HepG2 (cell line): ENCODE results near the gene PIK3R5. TPM values are rescaled to one million over a fixed set of nuclear protein-coding genes. Genes with fewer than 3 reads are reported as not detected.

ENCODE experiments used
- ATAC-seq: fragments of 200-7000 bp; cut with Tn5 transposase; 3 replicates; pipeline ENCODE4 v1.9.1; 2020; ENCODE audit warnings: mild to moderate bottlenecking, moderate library complexity
- BruUV-seq: library from RNA; stranded (reverse); fragments of 400-500 nt; replicated peaks from 2 replicates; lab custom pipeline; 2021; lab: Mats Ljungman, UMichigan
- CTCF ChIA-PET: fragments of 300-600 bp; formaldehyde crosslinking; extraction: SDS; loops from one replicate; lab custom pipeline; 2021; ENCODE audit warnings: low total read pairs, inconsistent platforms, low intra/inter-chr PET ratio; lab: Yijun Ruan, JAX
- POLR2A ChIA-PET: fragments of 350-600 bp; sonication (Branson Sonifier 250); formaldehyde crosslinking; loops from one replicate; lab custom pipeline; 2020; ENCODE audit warnings: antibody characterized with exemption, inconsistent platforms; lab: Yijun Ruan, JAX
- DNase-seq: peaks from one replicate; pipeline ENCODE4 v3.0.0-alpha.2; 2015; ENCODE audit warnings: low spot score
- FAIRE-seq: peaks from 3 replicates; lab custom pipeline; 2011; peaks lifted over from hg19 to GRCh38; lab: Jason Lieb, UNC
- H2AFZ ChIP-seq: one replicate; pipeline ENCODE4 v1.6.1; 2011; ENCODE audit warnings: low read length, inconsistent platforms
- H3K27ac ChIP-seq: fragments of 300-600 bp; 3 replicates; pipeline ENCODE4 v1.8.0; 2011; ENCODE audit warnings: mixed run types, mild to moderate bottlenecking, mixed read lengths, low read length, inconsistent platforms; ENCODE audit not compliant: insufficient read depth; ENCODE audit errors: extremely low read length
- H3K27me3 ChIP-seq, 2 experiments: fragments of 200-600 bp in 1 of 2; 2 replicates in 1 of 2; 3 replicates in 1 of 2; pipeline versions ENCODE4 v1.6.0 to v1.8.0; 2011; ENCODE audit warnings: low read length in 2 of 2, mild to moderate bottlenecking in 2 of 2, moderate library complexity in 2 of 2, inconsistent platforms in 1 of 2; ENCODE audit not compliant: insufficient read depth in 2 of 2, control insufficient read depth in 1 of 2
- H3K36me3 ChIP-seq, 2 experiments: fragments of 200-600 bp in 1 of 2; replicated peaks in 1 of 2; 2 replicates in 1 of 2; 3 replicates in 1 of 2; pipeline versions ENCODE4 v1.5.1 to v1.8.0; 2011; ENCODE audit warnings: low read length in 2 of 2, inconsistent platforms in 1 of 2; ENCODE audit not compliant: insufficient read depth in 2 of 2, control insufficient read depth in 1 of 2
- H3K4me1 ChIP-seq: 2 replicates; pipeline ENCODE4 v1.5.1; 2012; ENCODE audit warnings: low read length, inconsistent platforms; ENCODE audit not compliant: insufficient read depth
- H3K4me2 ChIP-seq: 2 replicates; pipeline ENCODE4 v1.6.0; 2011; ENCODE audit warnings: low read depth, low read length, inconsistent platforms
- H3K4me3 ChIP-seq, 3 experiments: fragments of 200-600 bp in 1 of 3; sonication (generic), shearing (Covaris generic) in 1 of 3; replicated peaks in 1 of 3; 2 replicates each; pipeline ENCODE4 v1.5.1; 2011 to 2016; ENCODE audit warnings: low read length in 3 of 3, inconsistent platforms in 2 of 3, low read depth in 2 of 3, mild to moderate bottlenecking in 2 of 3, control low read depth in 1 of 3, mixed read lengths in 1 of 3; ENCODE audit not compliant: insufficient read depth in 1 of 3
- H3K79me2 ChIP-seq: one replicate; pipeline ENCODE4 v1.6.1; 2011; ENCODE audit warnings: low read length, inconsistent platforms; ENCODE audit not compliant: insufficient read depth
- H3K9ac ChIP-seq: 2 replicates; pipeline ENCODE4 v1.6.0; 2011; ENCODE audit warnings: mild to moderate bottlenecking, low read depth, low read length, inconsistent platforms; ENCODE audit not compliant: insufficient read depth
- H3K9me3 ChIP-seq: 2 replicates; pipeline ENCODE4 v1.5.1; 2012; ENCODE audit warnings: mild to moderate bottlenecking, low read length
- H4K20me1 ChIP-seq: 2 replicates; pipeline ENCODE4 v1.6.0; 2011; ENCODE audit warnings: inconsistent platforms, mild to moderate bottlenecking, low read length, moderate library complexity; ENCODE audit not compliant: insufficient read depth
- CREB1 ChIP-seq, 2 experiments: fragments of 450-650 bp in 1 of 2; IDR thresholded peaks; 2 replicates each; pipeline ENCODE4 v1.6.1; 2016 to 2017; ENCODE audit warnings: control low read depth in 1 of 2, mild to moderate bottlenecking in 1 of 2, missing compliant biosample characterization in 1 of 2, missing genetic modification characterization in 1 of 2
- MXI1 ChIP-seq: IDR thresholded peaks from 3 replicates; pipeline ENCODE4 v1.6.1; 2012; ENCODE audit warnings: low read depth, low read length, inconsistent platforms, borderline replicate concordance
- ZNF451 ChIP-seq: sonication (generic); formaldehyde crosslinking; IDR thresholded peaks from 2 replicates; pipeline ENCODE4 v1.5.0; 2020; ENCODE audit warnings: mild to moderate bottlenecking, missing genetic modification reagents
- ZNF615 ChIP-seq: sonication (generic); formaldehyde crosslinking; IDR thresholded peaks from 2 replicates; pipeline ENCODE4 v1.5.0; 2020; ENCODE audit warnings: mild to moderate bottlenecking, missing genetic modification reagents, borderline replicate concordance
- ZSCAN25 ChIP-seq: sonication (generic); formaldehyde crosslinking; IDR thresholded peaks from 2 replicates; pipeline ENCODE4 v1.8.0; 2022; ENCODE audit warnings: mild to moderate bottlenecking, missing genetic modification reagents
- WGBS: methylation state at CpG from one replicate; pipeline ENCODE4 v1.1.6; 2017; ENCODE audit warnings: low lambda C conversion rate; 5-methylcytosine and 5-hydroxymethylcytosine counted together
- in situ Hi-C: cut with HindIII; loops from 2 replicates; pipeline ENCODE4 v1.10.0; 2017; ENCODE audit warnings: low pct_unique_long_range_greater_than_20kb; ENCODE audit not compliant: extremely low pct_ligation_motif_present
- intact Hi-C: fragments of 100-400 bp; cut with micrococcal nuclease; formaldehyde crosslinking; loops from one replicate; pipeline ENCODE4 v1.10.0; 2022; ENCODE audit not compliant: unreplicated experiment
- polyA plus RNA-seq, 8 experiments: library from polyadenylated mRNA; depleted of rRNA in 3 of 8; stranded (reverse) in 7 of 8; unstranded in 1 of 8; fragments of >200 nt; fragmentation: Illumina TruSeq in 4 of 8; extraction: Trizol in 4 of 8; gene quantifications; 2 replicates each; pipeline versions ENCODE4 v1.2.1 to v1.2.3, GENCODE V29; 2011 to 2016; ENCODE audit warnings: low read depth in 4 of 8, missing spikeins in 1 of 8, mixed read lengths in 1 of 8; ENCODE audit not compliant: insufficient read depth in 1 of 8
- total RNA-seq, 5 experiments: library from RNA; depleted of rRNA; stranded (reverse); fragments of >200 nt; fragmentation: Illumina TruSeq; extraction: Trizol; gene quantifications; 2 replicates each; pipeline ENCODE4 v1.2.3, GENCODE V29; 2016; ENCODE audit warnings: low read depth in 1 of 5
- TF ChIP-seq, protein P1 (sequence below): sonication (generic); formaldehyde crosslinking; IDR thresholded peaks from 2 replicates; pipeline ENCODE4 v1.4.0; 2020; ENCODE audit warnings: mild to moderate bottlenecking, missing genetic modification reagents
- TF ChIP-seq, protein P2 (sequence below): IDR thresholded peaks from 2 replicates; pipeline ENCODE4 v1.6.1; 2016; ENCODE audit warnings: control low read depth

The PIK3R5 gene
- total and polyA plus RNA-seq, 2 of the 13 experiments (the other 11 are each of a cell fraction or from before 2014, with no cell fraction given): not detected

DNA sequence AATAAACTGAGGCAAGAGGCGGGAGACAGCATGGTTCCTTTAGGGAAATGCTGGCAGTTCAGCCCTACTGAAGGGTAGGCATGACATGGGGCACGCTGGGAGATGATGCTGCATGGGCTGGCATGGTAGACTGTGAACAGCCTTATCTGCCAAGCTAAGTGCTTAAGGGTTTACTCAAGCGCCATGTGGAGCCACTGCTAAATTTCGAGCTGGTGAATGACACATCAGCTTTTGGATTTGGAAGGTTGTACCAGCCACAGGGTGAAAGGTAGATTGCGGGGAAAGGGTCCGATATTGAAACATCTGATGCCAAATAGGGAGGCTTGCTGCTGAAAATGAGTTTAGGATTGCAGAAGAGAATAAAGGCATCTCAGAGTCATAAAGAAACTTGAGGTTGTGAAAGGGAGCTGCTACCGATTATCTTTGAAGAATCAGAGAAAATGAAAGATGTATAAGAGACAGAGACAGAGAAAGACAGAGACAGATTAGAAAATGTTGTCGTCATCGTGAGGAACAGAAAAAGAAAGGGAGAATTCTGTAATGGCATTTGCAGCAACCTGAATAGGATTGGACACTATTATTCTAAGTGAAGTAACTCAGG lies 16.3 kb downstream of the PIK3R5 start:
- TF ChIP-seq ZNF451 (CRISPR knock-in tag): no peak
- no peak for TF ChIP-seq MXI1
- TF ChIP-seq, protein P1, sequence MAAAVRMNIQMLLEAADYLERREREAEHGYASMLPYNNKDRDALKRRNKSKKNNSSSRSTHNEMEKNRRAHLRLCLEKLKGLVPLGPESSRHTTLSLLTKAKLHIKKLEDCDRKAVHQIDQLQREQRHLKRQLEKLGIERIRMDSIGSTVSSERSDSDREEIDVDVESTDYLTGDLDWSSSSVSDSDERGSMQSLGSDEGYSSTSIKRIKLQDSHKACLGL (CRISPR knock-in tag): no peak
- no peak for TF ChIP-seq ZSCAN25 (CRISPR knock-in tag)
- TF ChIP-seq, protein P2, sequence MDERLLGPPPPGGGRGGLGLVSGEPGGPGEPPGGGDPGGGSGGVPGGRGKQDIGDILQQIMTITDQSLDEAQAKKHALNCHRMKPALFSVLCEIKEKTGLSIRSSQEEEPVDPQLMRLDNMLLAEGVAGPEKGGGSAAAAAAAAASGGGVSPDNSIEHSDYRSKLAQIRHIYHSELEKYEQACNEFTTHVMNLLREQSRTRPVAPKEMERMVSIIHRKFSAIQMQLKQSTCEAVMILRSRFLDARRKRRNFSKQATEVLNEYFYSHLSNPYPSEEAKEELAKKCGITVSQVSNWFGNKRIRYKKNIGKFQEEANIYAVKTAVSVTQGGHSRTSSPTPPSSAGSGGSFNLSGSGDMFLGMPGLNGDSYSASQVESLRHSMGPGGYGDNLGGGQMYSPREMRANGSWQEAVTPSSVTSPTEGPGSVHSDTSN (CRISPR knock-in tag): no peak
- TF ChIP-seq ZNF615 (CRISPR knock-in tag): no peak
- peak; percentile 47; the same call in 1 of the 2 replicates for TF ChIP-seq CREB1 (IDR thresholded peaks at IDR 0.05)
- no peak for TF ChIP-seq CREB1 (CRISPR knock-in tag; IDR thresholded peaks at IDR 0.05)
- Histone ChIP-seq H3K27me3 (peaks cover 2 to 20% of the 10 kb centered on the region in 2 experiments; a peak in 4 of 5 replicates), H3K36me3 (no peaks in the 10 kb centered on the region), H3K4me3 (no peak overlapping the region), H3K9ac (no peak overlapping the region), H2AFZ (no peak overlapping the region), H3K79me2 (no peaks in the 10 kb centered on the region), H3K9me3 (no peaks in the 10 kb centered on the region), H3K4me1 (no peaks in the 10 kb centered on the region), H4K20me1 (no peaks in the 10 kb centered on the region), H3K4me2 (no peak overlapping the region), H3K27ac (no peak overlapping the region)
- in situ Hi-C loops: no loop called here
- BruUV-seq: no TSS peak
- ATAC-seq (no peak), FAIRE-seq (no peak), DNase-seq (no peak)
- intact Hi-C loops: no loop called here
- ChIA-PET POLR2A (no interaction called here), CTCF (no interaction called here)
- WGBS: 23% methylated on average over 9 of the region's 9 CpGs
